AG04450 (cell line): ENCODE data around the gene MYO5B. TPM values are rescaled to one million over a fixed set of nuclear protein-coding genes. Genes with fewer than 3 reads are reported as not detected.

ENCODE experiments used
- CTCF ChIA-PET: fragments of 300-600, 350-600 bp; formaldehyde crosslinking; extraction: SDS; loops from one replicate; lab custom pipeline; 2022; ENCODE audit warnings: antibody characterized with exemption, inconsistent platforms; lab: Charles Lee
- POLR2A ChIA-PET: fragments of 350-600 bp; formaldehyde crosslinking; extraction: SDS; loops from one replicate; lab custom pipeline; 2021; ENCODE audit warnings: antibody characterized with exemption, inconsistent platforms; lab: Yijun Ruan, JAX
- DNase-seq: peaks from one replicate; pipeline ENCODE4 v3.0.0-alpha.2; 2011; ENCODE audit warnings: low read depth, low spot score
- H3K27ac ChIP-seq: one replicate; pipeline ENCODE4 v1.5.1; 2012; ENCODE audit warnings: low read depth, low read length, control low read depth
- H3K27me3 ChIP-seq: one replicate; pipeline ENCODE4 v1.6.0; 2012; ENCODE audit warnings: low read length; ENCODE audit not compliant: control insufficient read depth, insufficient read depth
- H3K4me3 ChIP-seq: 2 replicates; pipeline ENCODE4 v1.5.1; 2011; ENCODE audit warnings: mild to moderate bottlenecking, low read depth, low read length, control low read depth
- H3K9me3 ChIP-seq: 2 replicates; pipeline ENCODE4 v1.5.1; 2012; ENCODE audit warnings: low read length; ENCODE audit not compliant: control insufficient read depth, insufficient read depth
- polyA plus RNA-seq: library from polyadenylated mRNA; depleted of rRNA; stranded (reverse); fragments of >200 nt; gene quantifications from 2 replicates; pipeline ENCODE4 v1.2.3, GENCODE V29; 2011
- TF ChIP-seq, protein P1 (sequence below): IDR thresholded peaks from 2 replicates; pipeline ENCODE4 v1.5.1; 2011; ENCODE audit warnings: low read depth, low read length, control low read depth, inconsistent platforms

The MYO5B gene
- polyA plus RNA-seq, 1 experiment: 0.32 TPM

GRCh38 chr18:49920731-49921130, 274.2 kb downstream of the MYO5B start:
- CTCF ChIA-PET: no interaction called here
- DNase-seq: no peak
- no peak overlapping the region for H3K4me3 ChIP-seq
- H3K27me3 ChIP-seq: peaks cover 24% of the 10 kb centered on the region
- H3K9me3 ChIP-seq: no peaks in the 10 kb centered on the region
- TF ChIP-seq, protein P1, sequence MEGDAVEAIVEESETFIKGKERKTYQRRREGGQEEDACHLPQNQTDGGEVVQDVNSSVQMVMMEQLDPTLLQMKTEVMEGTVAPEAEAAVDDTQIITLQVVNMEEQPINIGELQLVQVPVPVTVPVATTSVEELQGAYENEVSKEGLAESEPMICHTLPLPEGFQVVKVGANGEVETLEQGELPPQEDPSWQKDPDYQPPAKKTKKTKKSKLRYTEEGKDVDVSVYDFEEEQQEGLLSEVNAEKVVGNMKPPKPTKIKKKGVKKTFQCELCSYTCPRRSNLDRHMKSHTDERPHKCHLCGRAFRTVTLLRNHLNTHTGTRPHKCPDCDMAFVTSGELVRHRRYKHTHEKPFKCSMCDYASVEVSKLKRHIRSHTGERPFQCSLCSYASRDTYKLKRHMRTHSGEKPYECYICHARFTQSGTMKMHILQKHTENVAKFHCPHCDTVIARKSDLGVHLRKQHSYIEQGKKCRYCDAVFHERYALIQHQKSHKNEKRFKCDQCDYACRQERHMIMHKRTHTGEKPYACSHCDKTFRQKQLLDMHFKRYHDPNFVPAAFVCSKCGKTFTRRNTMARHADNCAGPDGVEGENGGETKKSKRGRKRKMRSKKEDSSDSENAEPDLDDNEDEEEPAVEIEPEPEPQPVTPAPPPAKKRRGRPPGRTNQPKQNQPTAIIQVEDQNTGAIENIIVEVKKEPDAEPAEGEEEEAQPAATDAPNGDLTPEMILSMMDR: no peak
- POLR2A ChIA-PET: no interaction called here
- no peak overlapping the region for H3K27ac ChIP-seq

DNA sequence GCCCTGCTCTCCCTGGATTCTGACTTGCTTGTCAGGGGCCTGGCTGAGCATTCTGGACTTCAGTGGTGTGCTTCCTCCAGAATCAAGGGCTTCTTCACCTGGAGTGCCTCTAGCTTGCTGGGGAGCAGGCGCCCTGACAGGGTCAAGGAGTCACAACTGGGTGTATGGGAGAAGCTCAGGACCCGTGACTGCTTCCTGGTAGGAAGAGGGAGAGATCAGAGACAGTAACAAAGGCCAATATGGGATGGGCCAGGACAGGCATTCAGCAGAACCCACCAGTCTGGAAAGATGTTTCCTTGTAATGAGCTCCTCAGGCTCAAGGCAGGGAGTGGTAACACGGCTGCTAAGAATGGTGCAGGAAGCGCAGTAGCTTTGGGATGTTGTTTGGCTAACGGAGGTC, 277.2 kb downstream of the MYO5B start:
- no peak overlapping the region for H3K27ac ChIP-seq
- peaks cover 24% of the 10 kb centered on the region for H3K27me3 ChIP-seq
- no peaks in the 10 kb centered on the region for H3K9me3 ChIP-seq
- ChIA-PET POLR2A (no interaction called here), CTCF (no interaction called here)
- no peak overlapping the region for H3K4me3 ChIP-seq
- DNase-seq: no peak
- TF ChIP-seq, protein P1: no peak

DNA sequence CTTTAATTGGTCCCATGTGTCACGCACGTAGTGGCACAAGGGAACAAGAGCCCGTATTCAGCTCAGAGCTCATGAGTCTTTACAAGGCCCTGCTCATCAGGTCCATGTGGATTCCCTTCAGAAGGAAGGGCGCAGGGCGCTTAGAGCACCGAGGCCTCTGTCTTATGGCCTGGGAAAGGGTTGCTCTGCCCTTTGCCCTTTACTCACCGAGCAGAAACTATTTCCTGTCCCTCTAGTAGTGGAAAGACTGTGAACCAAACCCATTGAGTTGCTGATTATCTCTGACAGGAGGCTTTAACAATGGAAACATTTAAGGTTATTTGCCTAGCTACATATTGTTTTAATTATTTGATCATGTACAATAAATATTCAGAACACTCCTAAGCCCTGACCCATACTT, 279.6 kb downstream of the MYO5B start:
- TF ChIP-seq, protein P1: no peak
- Histone ChIP-seq H3K9me3 (no peaks in the 10 kb centered on the region), H3K27me3 (peaks cover 17% of the 10 kb centered on the region), H3K4me3 (no peak overlapping the region), H3K27ac (no peak overlapping the region)
- ChIA-PET POLR2A (no interaction called here), CTCF (no interaction called here)
- DNase-seq: no peak

DNA sequence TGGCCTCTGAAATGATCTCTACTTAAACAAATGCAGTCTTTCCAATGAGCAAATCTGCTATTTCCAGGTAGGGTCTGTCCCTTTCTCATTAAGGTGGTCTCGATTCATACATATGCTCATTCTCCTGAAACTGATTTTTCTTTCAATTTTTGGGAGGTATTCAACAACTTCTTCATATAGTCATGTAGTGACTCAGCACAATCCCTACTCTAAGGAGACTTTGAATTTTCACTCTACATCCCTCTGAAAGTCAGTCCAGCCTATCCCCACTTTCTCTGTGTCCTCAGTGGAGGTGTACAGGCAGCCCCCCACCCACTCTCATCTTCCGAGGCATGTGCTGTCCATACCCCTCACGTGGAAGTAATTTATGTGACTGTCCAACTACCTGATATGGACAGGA, 281.7 kb downstream of the MYO5B start:
- Histone ChIP-seq H3K27me3 (peaks cover 17% of the 10 kb centered on the region), H3K4me3 (no peak overlapping the region), H3K27ac (no peak overlapping the region), H3K9me3 (no peaks in the 10 kb centered on the region)
- ChIA-PET POLR2A (no interaction called here), CTCF (no interaction called here)
- DNase-seq: no peak
- TF ChIP-seq, protein P1: no peak

GRCh38 chr18:49911427-49911826, 283.5 kb downstream of the MYO5B start:
- DNase-seq: no peak
- H3K9me3 ChIP-seq: no peaks in the 10 kb centered on the region
- POLR2A ChIA-PET: no interaction called here
- CTCF ChIA-PET: no interaction called here
- TF ChIP-seq, protein P1: no peak
- H3K27ac ChIP-seq: no peak overlapping the region
- no peak overlapping the region for H3K4me3 ChIP-seq
- H3K27me3 ChIP-seq: peaks cover 13% of the 10 kb centered on the region
